ENCODE results near the gene PDPR. TPM values are rescaled to one million over a fixed set of nuclear protein-coding genes. Genes with fewer than 3 reads are reported as not detected.
"Not testable (repeated sequence)": the region's sequence is repeated elsewhere in the genome, so short reads cannot be mapped to it uniquely, and the experiment has no call there.

PDPR gene
- total and polyA plus RNA-seq, 2 experiments from 2014 or later: 6.8 to 16.7 TPM

DNA sequence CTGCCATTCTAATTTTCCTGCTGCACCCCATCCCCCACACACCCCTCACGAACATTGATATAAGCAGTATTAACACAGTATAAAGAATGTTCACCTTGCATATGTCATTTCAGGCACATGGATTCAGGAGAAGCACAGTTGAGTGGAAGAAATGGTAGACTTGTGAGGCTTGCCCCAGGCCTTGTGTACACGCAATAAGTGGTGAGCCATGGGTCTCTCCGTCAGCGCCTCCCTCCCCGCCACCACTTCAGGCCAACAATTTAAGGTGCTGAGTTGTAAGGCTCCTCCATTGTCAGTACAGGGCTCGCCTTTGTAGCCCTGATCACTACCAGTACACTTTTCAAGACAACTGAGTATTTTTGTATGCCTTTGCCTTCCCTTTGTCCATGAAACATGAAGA lies 47.2 kb downstream of the PDPR start:
- Histone ChIP-seq H2AFZ (no peak overlapping the region), H3K4me2 (no peak overlapping the region), H3K27me3 (no peaks in the 10 kb centered on the region), H3K9me3 (ENCODE audit: low read depth) (no peaks in the 10 kb centered on the region), H3K36me3 (replicated peaks; ENCODE audit: insufficient read depth, low read depth) (no peaks in the 10 kb centered on the region), H3K9me2 (replicated peaks; ENCODE audit: insufficient read depth) (no peaks in the 10 kb centered on the region), H4K20me1 (ENCODE audit: insufficient read depth, poor library complexity, severe bottlenecking) (no peaks in the 10 kb centered on the region), H3K4me3 (no peak overlapping the region), H3K27ac (no peak overlapping the region), H3K4me1 (ENCODE audit: insufficient read depth) (peaks cover 7% of the 10 kb centered on the region), H3K79me2 (no peaks in the 10 kb centered on the region)
- no peak for TF ChIP-seq EZH2 (IDR thresholded peaks at IDR 0.05; ENCODE audit: borderline replicate concordance)
- no peak for TF ChIP-seq EZH2phosphoT487 (IDR thresholded peaks at IDR 0.05; ENCODE audit: low read depth, severe bottlenecking, unreplicated experiment)
- TF ChIP-seq CTCF (IDR thresholded peaks at IDR 0.05; ENCODE audit: poor library complexity): no peak
- WGBS (ENCODE audit: low lambda C conversion rate, missing lambda C conversion rate): 96% methylated on average over 6 of the region's 6 CpGs
- DNase-seq (ENCODE audit: low spot score): peak; percentile 4

DNA sequence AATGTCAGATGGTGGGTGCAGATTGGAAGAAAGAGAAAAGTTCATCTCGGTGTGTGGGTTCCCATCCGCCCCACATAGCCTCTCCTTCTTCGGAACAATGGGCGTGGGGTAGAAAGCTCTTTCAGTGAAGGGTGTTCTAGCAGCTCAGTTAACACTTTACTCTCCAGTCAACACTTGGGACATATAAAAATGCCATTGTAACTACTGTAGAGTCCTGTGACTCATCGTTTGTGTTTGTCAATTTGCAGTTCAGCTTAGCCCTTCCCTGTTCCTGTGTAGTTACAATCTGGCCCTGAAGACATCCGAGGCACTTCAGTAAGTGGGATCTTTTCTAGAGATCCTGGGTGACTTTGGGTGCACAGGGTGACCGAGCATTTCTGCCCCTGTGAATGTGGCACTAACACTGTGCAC lies 47.9 kb downstream of the PDPR start:
- no peaks in the 10 kb centered on the region for H3K9me3 ChIP-seq (ENCODE audit: low read depth)
- peak; percentile 69 for DNase-seq (ENCODE audit: low spot score)
- H3K9me2 ChIP-seq (replicated peaks; ENCODE audit: insufficient read depth): no peaks in the 10 kb centered on the region
- peak overlapping the region; percentile 49 for H3K27ac ChIP-seq
- H3K4me1 ChIP-seq (ENCODE audit: insufficient read depth): peaks cover 7% of the 10 kb centered on the region
- no peaks in the 10 kb centered on the region for H4K20me1 ChIP-seq (ENCODE audit: insufficient read depth, poor library complexity, severe bottlenecking)
- WGBS (ENCODE audit: low lambda C conversion rate, missing lambda C conversion rate): 40% methylated on average over 7 of the region's 7 CpGs
- no peak overlapping the region for H3K4me3 ChIP-seq
- no peaks in the 10 kb centered on the region for H3K79me2 ChIP-seq
- H3K27me3 ChIP-seq: no peaks in the 10 kb centered on the region
- H2AFZ ChIP-seq: no peak overlapping the region
- TF ChIP-seq CTCF (IDR thresholded peaks at IDR 0.05; ENCODE audit: poor library complexity) (no peak), EZH2phosphoT487 (IDR thresholded peaks at IDR 0.05; ENCODE audit: low read depth, severe bottlenecking, unreplicated experiment) (no peak), EZH2 (IDR thresholded peaks at IDR 0.05; ENCODE audit: borderline replicate concordance) (no peak)
- H3K36me3 ChIP-seq (replicated peaks; ENCODE audit: insufficient read depth, low read depth): no peaks in the 10 kb centered on the region
- H3K4me2 ChIP-seq: peak overlapping the region; percentile 22

GRCh38 chr16:70163596-70163995 lies 49.5 kb downstream of the PDPR start:
- Histone ChIP-seq H4K20me1 (ENCODE audit: insufficient read depth, poor library complexity, severe bottlenecking) (no peaks in the 10 kb centered on the region), H3K79me2 (no peaks in the 10 kb centered on the region), H3K27me3 (no peaks in the 10 kb centered on the region), H3K27ac (no peak overlapping the region), H3K9me2 (replicated peaks; ENCODE audit: insufficient read depth) (no peaks in the 10 kb centered on the region), H3K4me1 (ENCODE audit: insufficient read depth) (peaks cover 7% of the 10 kb centered on the region), H3K4me2 (no peak overlapping the region), H3K36me3 (replicated peaks; ENCODE audit: insufficient read depth, low read depth) (no peaks in the 10 kb centered on the region), H3K4me3 (no peak overlapping the region), H3K9me3 (ENCODE audit: low read depth) (no peaks in the 10 kb centered on the region), H2AFZ (no peak overlapping the region)
- TF ChIP-seq EZH2phosphoT487 (IDR thresholded peaks at IDR 0.05; ENCODE audit: low read depth, severe bottlenecking, unreplicated experiment) (no peak), EZH2 (IDR thresholded peaks at IDR 0.05; ENCODE audit: borderline replicate concordance) (no peak), CTCF (IDR thresholded peaks at IDR 0.05; ENCODE audit: poor library complexity) (no peak)
- DNase-seq (ENCODE audit: low spot score): no peak
- WGBS (ENCODE audit: low lambda C conversion rate, missing lambda C conversion rate): 91% methylated on average over 10 of the region's 10 CpGs

DNA sequence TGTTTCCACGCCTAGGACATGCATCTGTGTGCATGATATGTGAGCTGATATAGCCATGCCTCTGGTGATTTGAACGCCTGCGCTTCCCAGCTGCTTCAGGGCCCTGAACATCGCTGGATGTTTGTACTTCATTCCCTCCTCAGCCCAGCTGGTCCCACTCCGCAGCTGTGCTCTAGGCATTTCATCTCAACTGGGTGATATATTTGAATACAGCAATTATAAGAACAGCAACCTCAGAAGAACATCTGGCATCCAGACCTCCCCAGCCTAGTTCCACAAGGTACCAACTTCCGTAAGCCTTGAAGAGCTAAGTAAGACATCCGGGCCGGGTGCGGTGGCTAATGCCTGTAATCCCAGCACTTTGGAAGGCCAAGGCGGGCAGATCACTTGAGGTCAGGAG lies 52.6 kb downstream of the PDPR start:
- not testable (repeated sequence) for H3K36me3 ChIP-seq (replicated peaks; ENCODE audit: insufficient read depth, low read depth); H3K79me2 ChIP-seq; H3K27ac ChIP-seq; H3K9me2 ChIP-seq (replicated peaks; ENCODE audit: insufficient read depth); H3K9me3 ChIP-seq (ENCODE audit: low read depth); H3K4me3 ChIP-seq; H4K20me1 ChIP-seq (ENCODE audit: insufficient read depth, poor library complexity, severe bottlenecking); H3K27me3 ChIP-seq; H2AFZ ChIP-seq; H3K4me1 ChIP-seq (ENCODE audit: insufficient read depth); DNase-seq (ENCODE audit: low spot score); H3K4me2 ChIP-seq
- 38% methylated on average over 5 of the region's 10 CpGs for WGBS (ENCODE audit: low lambda C conversion rate, missing lambda C conversion rate)

DNA sequence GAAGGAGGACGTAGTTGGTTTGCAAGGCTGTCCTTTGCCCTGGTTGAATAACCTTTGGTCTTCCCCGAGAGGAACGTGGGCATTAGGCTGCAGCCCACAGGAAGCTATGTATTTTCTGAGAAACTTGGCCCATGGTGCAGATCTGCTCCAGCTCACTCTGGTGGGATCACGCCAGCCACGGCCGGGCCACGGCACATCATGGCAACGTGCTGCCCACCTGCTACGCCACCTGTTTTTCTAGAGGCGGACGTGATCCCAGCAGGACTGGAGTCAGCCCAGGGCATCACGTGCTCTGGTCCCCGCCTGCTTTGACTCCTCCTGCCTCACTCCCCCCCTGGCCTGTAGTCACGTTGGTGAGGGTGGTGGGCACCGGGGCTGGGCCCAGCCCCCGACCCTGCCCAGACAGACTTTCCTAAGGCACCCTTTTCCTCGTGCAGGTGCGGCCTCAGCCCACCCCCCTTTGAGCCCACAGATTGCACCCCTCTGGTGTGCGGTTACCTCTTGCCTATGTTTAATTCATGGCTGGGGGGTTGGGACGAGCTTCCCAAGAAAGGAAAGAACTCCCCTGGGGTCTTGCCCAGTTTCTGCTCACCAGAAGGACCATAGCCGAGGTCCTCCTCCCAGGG lies 59.2 kb downstream of the PDPR start, which contains the start of gene CLEC18C:
TSS of gene CLEC18C (plus strand) at position 576 of the 626 bp plus-strand sequence. CDS start 492 bp downstream, outside the sequence.
- not testable (repeated sequence) for H3K36me3 ChIP-seq (replicated peaks; ENCODE audit: insufficient read depth, low read depth); H3K4me3 ChIP-seq; H3K27ac ChIP-seq; H3K79me2 ChIP-seq; H2AFZ ChIP-seq; H4K20me1 ChIP-seq (ENCODE audit: insufficient read depth, poor library complexity, severe bottlenecking); H3K9me2 ChIP-seq (replicated peaks; ENCODE audit: insufficient read depth); H3K9me3 ChIP-seq (ENCODE audit: low read depth); H3K4me1 ChIP-seq (ENCODE audit: insufficient read depth); DNase-seq (ENCODE audit: low spot score); H3K4me2 ChIP-seq; H3K27me3 ChIP-seq
- 84% methylated on average over 16 of the region's 21 CpGs for WGBS (ENCODE audit: low lambda C conversion rate, missing lambda C conversion rate)

- not testable (repeated sequence) for H3K27me3 ChIP-seq; H3K4me2 ChIP-seq; H2AFZ ChIP-seq; H3K27ac ChIP-seq; H4K20me1 ChIP-seq (ENCODE audit: insufficient read depth, poor library complexity, severe bottlenecking); H3K36me3 ChIP-seq (replicated peaks; ENCODE audit: insufficient read depth, low read depth); H3K4me1 ChIP-seq (ENCODE audit: insufficient read depth); H3K9me2 ChIP-seq (replicated peaks; ENCODE audit: insufficient read depth); DNase-seq (ENCODE audit: low spot score); H3K9me3 ChIP-seq (ENCODE audit: low read depth); H3K79me2 ChIP-seq; H3K4me3 ChIP-seq
- 85% methylated on average over 5 of the region's 15 CpGs for WGBS (ENCODE audit: low lambda C conversion rate, missing lambda C conversion rate)
Observed at GRCh38 chr16:70173916-70174315, 59.8 kb downstream of the PDPR start.
